HepG2 (cell line): ENCODE results near the gene DPM1. TPM values are rescaled to one million over a fixed set of nuclear protein-coding genes. Genes with fewer than 3 reads are reported as not detected.

Experiments used
- ATAC-seq: fragments of 200-7000 bp; cut with Tn5 transposase; 3 replicates; pipeline ENCODE4 v1.9.1; 2020; ENCODE audit warnings: mild to moderate bottlenecking, moderate library complexity
- BruUV-seq: library from RNA; stranded (reverse); fragments of 400-500 nt; replicated peaks from 2 replicates; lab custom pipeline; 2021; lab: Mats Ljungman, UMichigan
- CTCF ChIA-PET: fragments of 300-600 bp; formaldehyde crosslinking; extraction: SDS; loops from one replicate; lab custom pipeline; 2021; ENCODE audit warnings: low total read pairs, inconsistent platforms, low intra/inter-chr PET ratio; lab: Yijun Ruan, JAX
- POLR2A ChIA-PET: fragments of 350-600 bp; sonication (Branson Sonifier 250); formaldehyde crosslinking; loops from one replicate; lab custom pipeline; 2020; ENCODE audit warnings: antibody characterized with exemption, inconsistent platforms; lab: Yijun Ruan, JAX
- DNase-seq: peaks from one replicate; pipeline ENCODE4 v3.0.0-alpha.2; 2015; ENCODE audit warnings: low spot score
- FAIRE-seq: peaks from 3 replicates; lab custom pipeline; 2011; peaks lifted over from hg19 to GRCh38; lab: Jason Lieb, UNC
- H2AFZ ChIP-seq: one replicate; pipeline ENCODE4 v1.6.1; 2011; ENCODE audit warnings: low read length, inconsistent platforms
- H3K27ac ChIP-seq: fragments of 300-600 bp; 3 replicates; pipeline ENCODE4 v1.8.0; 2011; ENCODE audit warnings: mixed run types, mild to moderate bottlenecking, mixed read lengths, low read length, inconsistent platforms; ENCODE audit not compliant: insufficient read depth; ENCODE audit errors: extremely low read length
- H3K27me3 ChIP-seq, 2 experiments: fragments of 200-600 bp in 1 of 2; 2 replicates in 1 of 2; 3 replicates in 1 of 2; pipeline versions ENCODE4 v1.6.0 to v1.8.0; 2011; ENCODE audit warnings: low read length in 2 of 2, mild to moderate bottlenecking in 2 of 2, moderate library complexity in 2 of 2, inconsistent platforms in 1 of 2; ENCODE audit not compliant: insufficient read depth in 2 of 2, control insufficient read depth in 1 of 2
- H3K36me3 ChIP-seq, 2 experiments: fragments of 200-600 bp in 1 of 2; replicated peaks in 1 of 2; 2 replicates in 1 of 2; 3 replicates in 1 of 2; pipeline versions ENCODE4 v1.5.1 to v1.8.0; 2011; ENCODE audit warnings: low read length in 2 of 2, inconsistent platforms in 1 of 2; ENCODE audit not compliant: insufficient read depth in 2 of 2, control insufficient read depth in 1 of 2
- H3K4me1 ChIP-seq: 2 replicates; pipeline ENCODE4 v1.5.1; 2012; ENCODE audit warnings: low read length, inconsistent platforms; ENCODE audit not compliant: insufficient read depth
- H3K4me2 ChIP-seq: 2 replicates; pipeline ENCODE4 v1.6.0; 2011; ENCODE audit warnings: low read depth, low read length, inconsistent platforms
- H3K4me3 ChIP-seq, 3 experiments: fragments of 200-600 bp in 1 of 3; sonication (generic), shearing (Covaris generic) in 1 of 3; replicated peaks in 1 of 3; 2 replicates each; pipeline ENCODE4 v1.5.1; 2011 to 2016; ENCODE audit warnings: low read length in 3 of 3, inconsistent platforms in 2 of 3, low read depth in 2 of 3, mild to moderate bottlenecking in 2 of 3, control low read depth in 1 of 3, mixed read lengths in 1 of 3; ENCODE audit not compliant: insufficient read depth in 1 of 3
- H3K79me2 ChIP-seq: one replicate; pipeline ENCODE4 v1.6.1; 2011; ENCODE audit warnings: low read length, inconsistent platforms; ENCODE audit not compliant: insufficient read depth
- H3K9ac ChIP-seq: 2 replicates; pipeline ENCODE4 v1.6.0; 2011; ENCODE audit warnings: mild to moderate bottlenecking, low read depth, low read length, inconsistent platforms; ENCODE audit not compliant: insufficient read depth
- H3K9me3 ChIP-seq: 2 replicates; pipeline ENCODE4 v1.5.1; 2012; ENCODE audit warnings: mild to moderate bottlenecking, low read length
- H4K20me1 ChIP-seq: 2 replicates; pipeline ENCODE4 v1.6.0; 2011; ENCODE audit warnings: inconsistent platforms, mild to moderate bottlenecking, low read length, moderate library complexity; ENCODE audit not compliant: insufficient read depth
- AKAP8 ChIP-seq: sonication (generic); formaldehyde crosslinking; IDR thresholded peaks from 2 replicates; pipeline ENCODE4 v1.5.1; 2020; ENCODE audit warnings: mild to moderate bottlenecking, missing genetic modification reagents
- FOXK2 ChIP-seq: fragments of 450-650 bp; IDR thresholded peaks from 2 replicates; pipeline ENCODE4 v1.6.1; 2016
- IKZF4 ChIP-seq: sonication (generic); formaldehyde crosslinking; IDR thresholded peaks from 2 replicates; pipeline ENCODE4 v1.5.1; 2020; ENCODE audit warnings: borderline replicate concordance, mild to moderate bottlenecking, low read depth, missing genetic modification reagents; ENCODE audit errors: not compliant biosample characterization
- NFE2 ChIP-seq: sonication (generic); formaldehyde crosslinking; IDR thresholded peaks from 2 replicates; pipeline ENCODE4 v1.4.0; 2020; ENCODE audit warnings: missing genetic modification reagents
- NFE2L2 ChIP-seq: fragments of 150-350 bp; IDR thresholded peaks from 2 replicates; pipeline ENCODE4 v1.6.1; 2014; ENCODE audit warnings: low read length
- PPARG ChIP-seq: conservative IDR thresholded peaks from 2 replicates; pipeline ENCODE4 v1.6.1; 2016; ENCODE audit warnings: missing biosample characterization, missing genetic modification reagents
- RARG ChIP-seq: sonication (generic); formaldehyde crosslinking; IDR thresholded peaks from 2 replicates; pipeline ENCODE4 v1.4.0; 2020; ENCODE audit warnings: low read depth, mild to moderate bottlenecking, missing genetic modification reagents
- SAFB2 ChIP-seq: sonication (generic); formaldehyde crosslinking; IDR thresholded peaks from 2 replicates; pipeline ENCODE4 v1.5.1; 2020; ENCODE audit warnings: missing genetic modification reagents, low read depth, mild to moderate bottlenecking, borderline replicate concordance
- SOX13 ChIP-seq, 3 experiments: fragments of 450-650 bp in 1 of 3; sonication (generic) in 1 of 3; formaldehyde crosslinking in 1 of 3; IDR thresholded peaks in 2 of 3; conservative IDR thresholded peaks in 1 of 3; 2 replicates each; pipeline versions ENCODE4 v1.5.0 to v1.6.1; 2016 to 2020; ENCODE audit warnings: antibody characterized with exemption in 1 of 3, mild to moderate bottlenecking in 1 of 3, missing compliant biosample characterization in 1 of 3, missing genetic modification reagents in 1 of 3, moderate library complexity in 1 of 3
- SOX6 ChIP-seq, 2 experiments: fragments of 450-650 bp in 1 of 2; sonication (generic) in 1 of 2; formaldehyde crosslinking in 1 of 2; IDR thresholded peaks; 2 replicates each; pipeline versions ENCODE4 v1.4.0 to v1.6.1; 2017 to 2020; ENCODE audit warnings: antibody characterized with exemption in 1 of 2, mild to moderate bottlenecking in 1 of 2, missing genetic modification reagents in 1 of 2
- TEAD3 ChIP-seq: optimal IDR thresholded peaks from 2 replicates; pipeline ENCODE3; 2016; ENCODE audit warnings: borderline replicate concordance
- ZNF337 ChIP-seq: sonication (generic); formaldehyde crosslinking; IDR thresholded peaks from 2 replicates; pipeline ENCODE4 v1.5.1; 2020; ENCODE audit warnings: missing genetic modification reagents, low read depth, mild to moderate bottlenecking, borderline replicate concordance
- ZNF569 ChIP-seq: sonication (generic); formaldehyde crosslinking; IDR thresholded peaks from 2 replicates; pipeline ENCODE4 v1.5.0; 2020; ENCODE audit warnings: mild to moderate bottlenecking, missing genetic modification reagents, moderate library complexity, borderline replicate concordance
- ZNF709 ChIP-seq: sonication (generic); formaldehyde crosslinking; IDR thresholded peaks from 2 replicates; pipeline ENCODE4 v1.5.0; 2020; ENCODE audit warnings: mild to moderate bottlenecking, missing genetic modification reagents
- WGBS: methylation state at CpG from one replicate; pipeline ENCODE4 v1.1.6; 2017; ENCODE audit warnings: low lambda C conversion rate; 5-methylcytosine and 5-hydroxymethylcytosine counted together
- in situ Hi-C: cut with HindIII; loops from 2 replicates; pipeline ENCODE4 v1.10.0; 2017; ENCODE audit warnings: low pct_unique_long_range_greater_than_20kb; ENCODE audit not compliant: extremely low pct_ligation_motif_present
- intact Hi-C: fragments of 100-400 bp; cut with micrococcal nuclease; formaldehyde crosslinking; loops from one replicate; pipeline ENCODE4 v1.10.0; 2022; ENCODE audit not compliant: unreplicated experiment
- polyA plus RNA-seq, 8 experiments: library from polyadenylated mRNA; depleted of rRNA in 3 of 8; stranded (reverse) in 7 of 8; unstranded in 1 of 8; fragments of >200 nt; fragmentation: Illumina TruSeq in 4 of 8; extraction: Trizol in 4 of 8; gene quantifications; 2 replicates each; pipeline versions ENCODE4 v1.2.1 to v1.2.3, GENCODE V29; 2011 to 2016; ENCODE audit warnings: low read depth in 4 of 8, missing spikeins in 1 of 8, mixed read lengths in 1 of 8; ENCODE audit not compliant: insufficient read depth in 1 of 8
- total RNA-seq, 5 experiments: library from RNA; depleted of rRNA; stranded (reverse); fragments of >200 nt; fragmentation: Illumina TruSeq; extraction: Trizol; gene quantifications; 2 replicates each; pipeline ENCODE4 v1.2.3, GENCODE V29; 2016; ENCODE audit warnings: low read depth in 1 of 5
- TF ChIP-seq, protein P1 (sequence below): sonication (generic); formaldehyde crosslinking; IDR thresholded peaks from 2 replicates; pipeline ENCODE4 v1.4.0; 2020; ENCODE audit warnings: mild to moderate bottlenecking, missing genetic modification reagents
- TF ChIP-seq, protein P2 (sequence below): sonication (generic); formaldehyde crosslinking; IDR thresholded peaks from 2 replicates; pipeline ENCODE4 v1.4.0; 2020; ENCODE audit warnings: missing genetic modification reagents
- TF ChIP-seq, protein P3 (sequence below): fragments of 450-650 bp; IDR thresholded peaks from 2 replicates; pipeline ENCODE4 v1.6.1; 2016

DPM1 gene
- total and polyA plus RNA-seq, 2 of the 13 experiments (the other 11 are each of a cell fraction or from before 2014, with no cell fraction given), result 83.2 to 161 TPM

DNA sequence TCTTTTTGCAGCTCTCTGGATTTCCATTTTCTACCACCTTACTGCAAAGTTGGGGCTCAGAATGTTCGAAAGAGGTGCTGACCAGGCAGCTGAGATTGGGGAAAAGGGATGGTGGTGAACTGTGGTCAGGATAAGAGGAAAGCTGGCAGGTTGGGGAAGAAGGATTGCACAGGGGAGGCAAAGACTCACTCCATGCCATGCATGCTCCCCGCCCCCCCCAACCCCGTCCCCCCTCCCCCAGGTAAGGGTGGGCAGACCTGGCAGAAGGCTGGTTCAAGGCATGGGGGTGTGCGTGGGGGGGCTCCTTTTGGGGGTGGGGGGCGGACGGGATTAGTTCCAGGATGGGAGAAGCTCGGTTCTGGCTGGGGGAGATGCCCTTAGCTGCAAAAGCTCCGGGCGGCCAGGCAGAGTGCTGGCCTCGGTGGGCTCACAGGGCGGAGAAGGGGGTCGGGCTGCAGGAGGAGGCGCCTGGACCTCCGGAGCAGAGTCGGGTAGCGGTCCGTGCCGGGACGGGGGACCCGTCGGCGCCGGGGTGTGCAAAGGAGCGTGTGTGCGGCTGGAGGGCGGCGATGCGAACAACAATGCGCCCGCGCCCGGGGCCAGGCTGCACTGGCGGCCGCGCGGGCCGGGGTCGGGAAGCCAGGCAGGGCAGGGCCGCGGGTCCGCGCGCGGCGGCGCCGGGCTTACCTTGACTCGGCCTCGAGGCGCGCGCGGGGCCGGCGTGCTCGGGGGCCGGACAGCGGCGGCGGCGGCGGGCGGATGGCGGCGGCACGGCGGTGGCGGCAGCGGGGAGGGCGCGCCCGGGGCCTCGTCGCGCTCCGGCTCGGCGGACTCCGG lies 28.0 kb downstream of the DPM1 start (continued):
- TF ChIP-seq, protein P1, sequence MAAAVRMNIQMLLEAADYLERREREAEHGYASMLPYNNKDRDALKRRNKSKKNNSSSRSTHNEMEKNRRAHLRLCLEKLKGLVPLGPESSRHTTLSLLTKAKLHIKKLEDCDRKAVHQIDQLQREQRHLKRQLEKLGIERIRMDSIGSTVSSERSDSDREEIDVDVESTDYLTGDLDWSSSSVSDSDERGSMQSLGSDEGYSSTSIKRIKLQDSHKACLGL, result peak; percentile 66; the same call in 1 of the 2 replicates
- TF ChIP-seq SAFB2 (CRISPR knock-in tag), result no peak

DNA sequence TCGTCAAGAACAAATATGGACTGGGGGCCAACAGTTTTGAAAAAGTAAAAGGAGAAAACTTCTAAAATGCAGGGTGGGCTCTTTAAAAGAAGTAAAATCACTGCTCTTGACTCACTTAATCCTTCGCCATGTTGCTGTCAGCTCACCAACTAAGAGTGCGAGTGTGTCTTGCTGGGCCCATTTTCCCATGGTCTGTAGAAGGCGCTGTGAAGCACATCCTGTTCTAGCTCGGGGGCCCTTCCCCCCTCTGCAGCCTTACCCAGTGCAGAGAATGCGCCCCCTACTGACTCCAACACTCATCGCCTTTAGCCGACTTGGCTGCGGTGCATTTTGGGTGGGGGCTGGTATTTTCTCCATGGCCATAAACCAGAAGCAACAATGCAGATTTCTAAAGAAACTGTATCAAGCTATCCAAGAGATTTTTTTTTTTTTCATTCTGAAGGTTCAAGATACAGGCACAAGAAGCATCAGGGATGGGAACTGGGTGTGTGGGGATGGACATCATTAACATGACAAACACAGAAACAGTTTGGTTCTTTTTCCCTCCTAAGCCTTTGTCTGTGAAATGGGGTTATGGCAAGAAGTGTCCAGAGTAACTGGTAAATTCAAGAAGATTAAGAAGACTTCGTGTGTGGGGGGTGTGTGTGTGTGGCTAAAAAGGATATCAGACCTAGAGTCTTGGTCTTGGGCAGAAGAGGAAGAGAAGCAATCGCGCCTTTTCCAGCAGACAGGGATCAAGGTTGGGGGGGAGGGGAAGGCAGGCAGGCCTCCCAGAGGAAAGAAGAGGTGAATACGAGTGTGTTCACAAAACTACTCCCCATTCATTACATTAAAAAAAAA lies 28.8 kb downstream of the DPM1 start:
- Histone ChIP-seq H2AFZ (no peak overlapping the region), H3K4me1 (peaks cover 40% of the 10 kb centered on the region), H3K27me3 (no peaks in the 10 kb centered on the region), H3K27ac (peak overlapping the region; percentile 73), H3K79me2 (peaks cover 59% of the 10 kb centered on the region), H3K4me2 (peak overlapping the region; percentile 85), H3K9me3 (no peaks in the 10 kb centered on the region), H4K20me1 (peaks cover 47% of the 10 kb centered on the region), H3K9ac (peak overlapping the region; percentile 78), H3K36me3 (peaks cover 14 to 45% of the 10 kb centered on the region in 2 experiments), H3K4me3 (peak overlapping the region; percentile 82 to 97 (median 96))
- CTCF ChIA-PET, result interaction anchor here (1.0 to 4.7 kb wide), 6 partner anchors 9 to 139 kb away, joined by 3 to 62 read pairs (median 12); partner anchors contain the start of genes BCAS4, DPM1 and MOCS3
- ATAC-seq (peak; percentile 87), DNase-seq (peak; percentile 97), FAIRE-seq (peak; percentile 81)
- no TSS peak for BruUV-seq
- intact Hi-C loops (loop anchor here (1.0 to 5.0 kb wide), 4 partner anchors 27 to 134 kb away; partner anchors contain the start of gene BCAS4), in situ Hi-C loops (loop anchor here (10.0 kb wide), 1 partner anchor 135 kb away; the partner anchor contains the start of gene BCAS4)
- POLR2A ChIA-PET, result interaction anchor here (0.5 to 4.3 kb wide), 13 partner anchors 9 to 140 kb away, joined by 3 to 87 read pairs (median 5); partner anchors contain the start of genes BCAS4, DPM1 and MOCS3
- 20% methylated on average over 13 of the region's 13 CpGs for WGBS
- TF ChIP-seq, protein P2, sequence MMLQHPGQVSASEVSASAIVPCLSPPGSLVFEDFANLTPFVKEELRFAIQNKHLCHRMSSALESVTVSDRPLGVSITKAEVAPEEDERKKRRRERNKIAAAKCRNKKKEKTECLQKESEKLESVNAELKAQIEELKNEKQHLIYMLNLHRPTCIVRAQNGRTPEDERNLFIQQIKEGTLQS (CRISPR knock-in tag), result no peak
- TF ChIP-seq ZNF569 (0 out of 2 replicates have a peak, but pooled peaks have one; percentile 70), AKAP8 (CRISPR knock-in tag) (no peak), ZNF709 (CRISPR knock-in tag) (peak; percentile 82; the same call in 1 of the 2 replicates), TEAD3 (CRISPR knock-in tag) (peak; percentile 92), IKZF4 (peak; percentile 92), RARG (CRISPR knock-in tag) (0 out of 2 replicates have a peak, but pooled peaks have one; percentile 60), ZNF337 (CRISPR knock-in tag) (peak; percentile 88; the same call in 1 of the 2 replicates), PPARG (peak; percentile 93), NFE2 (CRISPR knock-in tag) (no peak), NFE2L2 (no peak), SOX13 (IDR thresholded peaks at IDR 0.05) (no peak), SOX13 (CRISPR knock-in tag; conservative IDR thresholded peaks at IDR 0.05 in 1 of 2, IDR thresholded peaks at IDR 0.05 in 1 of 2) (peak in 1 of 2 experiments; percentile 75; a peak in 1 of 4 replicates), SOX6 (IDR thresholded peaks at IDR 0.05) (no peak), SOX6 (CRISPR knock-in tag; IDR thresholded peaks at IDR 0.05) (peak; percentile 78), FOXK2 (no peak)
- TF ChIP-seq, protein P3, sequence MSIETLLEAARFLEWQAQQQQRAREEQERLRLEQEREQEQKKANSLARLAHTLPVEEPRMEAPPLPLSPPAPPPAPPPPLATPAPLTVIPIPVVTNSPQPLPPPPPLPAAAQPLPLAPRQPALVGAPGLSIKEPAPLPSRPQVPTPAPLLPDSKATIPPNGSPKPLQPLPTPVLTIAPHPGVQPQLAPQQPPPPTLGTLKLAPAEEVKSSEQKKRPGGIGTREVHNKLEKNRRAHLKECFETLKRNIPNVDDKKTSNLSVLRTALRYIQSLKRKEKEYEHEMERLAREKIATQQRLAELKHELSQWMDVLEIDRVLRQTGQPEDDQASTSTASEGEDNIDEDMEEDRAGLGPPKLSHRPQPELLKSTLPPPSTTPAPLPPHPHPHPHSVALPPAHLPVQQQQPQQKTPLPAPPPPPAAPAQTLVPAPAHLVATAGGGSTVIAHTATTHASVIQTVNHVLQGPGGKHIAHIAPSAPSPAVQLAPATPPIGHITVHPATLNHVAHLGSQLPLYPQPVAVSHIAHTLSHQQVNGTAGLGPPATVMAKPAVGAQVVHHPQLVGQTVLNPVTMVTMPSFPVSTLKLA, result no peak
